Femur (tissue), 1 donor: ENCODE results near the gene GLRA1.
"Not testable (repeated sequence)": the region's sequence is repeated elsewhere in the genome, so short reads cannot be mapped to it uniquely, and the experiment has no call there.

Experiments
- DNase-seq: peaks from one replicate; pipeline ENCODE4 v3.0.0-alpha.2; 2017

GLRA1 gene

DNA sequence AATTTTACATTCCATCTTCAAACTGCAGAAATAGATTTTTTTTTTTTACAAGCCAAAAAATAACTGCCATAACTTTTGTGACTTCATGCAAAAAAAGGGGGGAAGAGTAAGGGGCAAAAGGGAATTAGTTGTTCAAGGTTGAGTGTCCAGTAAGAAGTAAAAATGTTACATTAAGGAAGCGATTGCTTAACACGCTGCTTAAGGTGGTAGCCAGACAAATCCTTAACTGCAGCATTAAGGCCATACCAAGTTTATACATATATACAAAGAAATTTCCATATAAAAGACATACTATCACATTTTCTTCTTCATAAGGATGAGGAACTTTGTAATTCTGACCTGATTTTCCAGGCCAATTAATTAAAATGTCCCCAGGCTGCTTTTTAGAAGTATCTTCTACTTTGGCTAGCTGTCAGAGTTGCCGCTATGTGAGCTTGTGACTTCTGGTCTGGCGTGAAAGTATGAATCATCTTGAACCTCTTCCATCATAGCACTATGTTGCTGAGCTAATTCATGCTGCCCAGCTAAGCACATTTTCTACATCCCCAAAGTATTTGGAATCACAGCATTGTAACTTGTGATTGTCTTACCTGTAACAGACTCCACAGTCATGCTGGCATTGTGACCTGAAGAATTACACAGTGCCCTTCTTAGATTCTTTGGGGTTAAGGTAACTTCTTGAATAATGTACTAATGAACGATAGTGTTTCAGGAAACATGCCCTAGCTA, 112.9 kb downstream of the GLRA1 start:
- no peak for DNase-seq

- no peak for DNase-seq
Measured at GRCh38 chr5:151810897-151811296, 113.8 kb downstream of the GLRA1 start.

DNA sequence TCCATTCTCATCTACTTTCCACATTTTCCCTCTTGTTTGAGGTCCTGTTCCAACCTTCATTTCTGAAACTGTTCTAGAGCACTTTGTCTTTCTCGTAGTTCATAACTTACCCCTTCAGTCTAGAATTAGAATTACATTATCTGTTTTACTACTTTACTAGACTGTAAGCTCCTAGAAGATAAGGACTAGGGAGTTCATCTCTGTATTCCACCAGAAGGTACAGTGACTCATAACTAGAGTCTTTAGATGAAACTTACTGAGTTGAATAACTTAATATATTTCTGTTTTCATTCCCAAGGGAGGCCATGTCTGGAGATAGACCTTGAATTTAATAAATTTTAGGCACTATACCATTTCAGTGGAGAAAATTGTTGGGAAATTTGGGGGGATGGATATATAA, 114.2 kb downstream of the GLRA1 start:
- DNase-seq = no peak

- no peak for DNase-seq
Measured at GRCh38 chr5:151808451-151809169, 116.0 kb downstream of the GLRA1 start.

DNA sequence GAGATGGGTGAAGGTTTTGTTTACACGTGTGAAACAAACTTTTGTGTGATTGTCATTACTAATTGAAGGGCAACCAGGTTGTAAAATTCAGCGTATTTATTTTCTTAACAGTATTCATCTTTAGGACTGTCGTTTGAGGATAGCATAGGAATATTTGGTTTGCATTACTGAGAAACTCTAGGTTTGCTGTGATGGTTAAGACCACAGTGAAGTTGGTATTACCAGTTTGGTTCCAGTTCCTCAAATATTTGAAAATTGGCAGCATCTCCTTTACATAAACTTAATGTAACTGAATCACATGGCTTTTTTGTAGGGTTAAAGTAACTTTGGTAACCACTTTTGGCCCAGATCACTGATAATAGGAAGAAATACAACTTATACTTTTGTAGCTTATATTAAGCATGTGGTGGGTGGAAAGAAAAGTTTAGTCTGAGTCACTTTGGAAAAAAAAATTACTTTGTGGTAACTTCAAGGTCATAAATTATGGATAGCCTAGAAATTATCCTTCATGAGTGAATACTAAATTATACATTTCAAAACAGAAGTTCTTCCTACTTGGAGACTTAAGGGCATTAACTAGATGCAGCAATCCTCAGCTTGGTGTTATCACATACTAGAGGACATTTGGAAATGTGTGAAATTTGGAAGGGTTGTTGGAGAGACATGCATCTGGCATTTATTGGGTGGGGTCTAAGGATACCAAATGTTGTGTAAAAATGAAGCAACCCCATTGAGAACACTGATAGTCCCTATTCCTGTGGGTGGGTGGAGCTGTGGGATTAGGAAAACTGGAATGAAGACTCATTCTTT, 119.0 kb downstream of the GLRA1 start:
- DNase-seq = no peak

- no peak for DNase-seq
Measured at GRCh38 chr5:151800532-151800931, 124.1 kb downstream of the GLRA1 start.

- DNase-seq = no peak
Measured at GRCh38 chr5:151799407-151799806, 125.2 kb downstream of the GLRA1 start.

- DNase-seq = no peak
Measured at GRCh38 chr5:151798674-151799073, 126.0 kb downstream of the GLRA1 start.

- no peak for DNase-seq
Measured at GRCh38 chr5:151795426-151795825, 129.2 kb downstream of the GLRA1 start.

- DNase-seq = no peak
Measured at GRCh38 chr5:151793358-151793757, 131.3 kb downstream of the GLRA1 start.

DNA sequence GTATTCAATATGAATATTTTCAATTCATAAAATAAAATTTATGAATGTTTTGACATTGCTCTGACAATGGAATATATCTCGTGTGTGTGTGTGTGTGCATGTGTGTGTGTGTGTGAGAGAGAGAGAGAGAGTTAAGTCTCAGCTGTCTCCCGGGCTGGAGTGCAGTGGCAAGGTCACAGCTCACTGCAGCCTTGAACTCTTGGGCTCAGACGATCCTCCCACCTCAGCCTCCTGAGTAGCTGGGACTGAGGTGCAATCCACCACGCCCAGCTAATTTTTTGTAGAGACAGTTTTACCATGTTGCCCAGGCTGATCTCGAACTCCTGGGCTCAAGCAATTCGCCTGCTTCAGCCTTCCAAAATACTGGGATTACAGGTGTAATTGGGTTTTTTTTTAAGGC, 136.8 kb downstream of the GLRA1 start:
- DNase-seq = no peak

DNA sequence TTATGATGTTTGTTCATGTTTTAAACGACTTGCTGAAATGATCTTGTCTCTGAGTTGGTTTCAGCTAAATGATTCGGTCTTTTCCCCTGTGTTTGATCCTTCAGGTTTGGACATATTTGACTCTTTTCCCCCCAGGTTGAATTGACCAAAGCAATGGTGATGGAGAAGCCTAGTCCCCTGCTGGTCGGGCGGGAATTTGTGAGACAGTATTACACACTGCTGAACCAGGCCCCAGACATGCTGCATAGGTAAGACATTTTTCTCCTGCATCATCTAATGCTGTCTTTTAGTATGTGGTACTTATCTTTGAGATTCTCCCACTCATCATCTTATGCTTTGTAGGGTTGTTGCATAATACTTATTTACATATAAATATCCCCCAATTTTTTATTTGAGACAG, 138.2 kb downstream of the GLRA1 start:
- no peak for DNase-seq

DNA sequence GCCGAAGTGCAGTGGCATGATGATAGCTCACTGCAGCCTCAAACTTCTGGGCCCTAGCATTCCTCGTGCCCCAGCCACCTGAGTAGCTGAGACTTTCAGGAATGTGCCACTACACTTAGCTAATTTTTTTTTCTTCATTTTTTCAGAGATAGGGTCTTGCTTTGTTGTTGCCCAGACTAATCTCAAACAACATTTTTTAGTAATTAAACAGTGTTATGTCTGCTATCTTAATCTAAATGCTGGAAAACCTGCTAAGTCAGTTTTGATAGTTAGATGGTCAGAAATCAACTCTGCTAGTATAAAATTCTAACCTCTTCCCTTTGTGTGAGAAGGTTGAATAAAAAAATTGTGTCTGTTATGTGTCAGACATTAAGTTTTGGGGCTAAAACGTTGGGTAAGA, 140.5 kb downstream of the GLRA1 start:
- DNase-seq = no peak

DNA sequence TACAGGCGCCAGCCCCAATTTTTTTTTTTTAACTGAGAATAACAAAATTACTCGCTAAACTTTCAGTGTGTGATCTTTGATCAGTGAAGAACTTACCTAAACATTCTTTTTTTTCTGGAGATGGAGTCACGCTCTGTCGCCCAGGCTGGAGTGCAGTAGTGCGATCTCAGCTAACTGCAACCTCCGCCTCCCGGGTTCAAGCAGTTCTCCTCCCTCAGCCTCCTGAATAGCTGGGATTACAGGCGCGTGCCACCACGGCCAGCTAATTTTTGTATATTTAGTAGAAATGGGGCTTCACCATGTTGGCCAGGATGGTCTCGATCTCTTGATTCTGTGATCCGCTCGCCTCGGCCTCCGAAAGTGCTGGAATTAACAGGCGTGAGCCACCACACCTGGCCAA, 141.0 kb downstream of the GLRA1 start:
- not testable (repeated sequence) for DNase-seq

DNA sequence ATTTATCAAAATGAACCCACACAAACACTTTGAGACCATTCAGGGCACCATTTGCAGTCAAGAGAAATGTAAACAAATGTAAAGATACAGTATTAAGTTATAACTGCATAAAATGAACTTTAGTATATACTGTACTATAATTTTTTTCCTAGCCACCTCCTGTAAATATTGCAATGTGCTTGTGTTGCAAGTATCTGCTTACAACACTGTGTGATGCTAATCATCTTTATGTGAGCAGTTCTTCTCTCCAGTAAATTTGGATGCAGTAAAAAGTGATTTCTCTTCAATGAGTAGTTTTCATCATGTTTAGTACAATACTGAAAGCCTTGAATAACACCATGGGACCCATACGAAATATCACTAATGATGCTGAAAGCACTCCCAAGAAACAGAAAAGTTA, 143.4 kb downstream of the GLRA1 start:
- DNase-seq = no peak

- no peak for DNase-seq
Measured at GRCh38 chr5:151780348-151780747, 144.3 kb downstream of the GLRA1 start.

DNA sequence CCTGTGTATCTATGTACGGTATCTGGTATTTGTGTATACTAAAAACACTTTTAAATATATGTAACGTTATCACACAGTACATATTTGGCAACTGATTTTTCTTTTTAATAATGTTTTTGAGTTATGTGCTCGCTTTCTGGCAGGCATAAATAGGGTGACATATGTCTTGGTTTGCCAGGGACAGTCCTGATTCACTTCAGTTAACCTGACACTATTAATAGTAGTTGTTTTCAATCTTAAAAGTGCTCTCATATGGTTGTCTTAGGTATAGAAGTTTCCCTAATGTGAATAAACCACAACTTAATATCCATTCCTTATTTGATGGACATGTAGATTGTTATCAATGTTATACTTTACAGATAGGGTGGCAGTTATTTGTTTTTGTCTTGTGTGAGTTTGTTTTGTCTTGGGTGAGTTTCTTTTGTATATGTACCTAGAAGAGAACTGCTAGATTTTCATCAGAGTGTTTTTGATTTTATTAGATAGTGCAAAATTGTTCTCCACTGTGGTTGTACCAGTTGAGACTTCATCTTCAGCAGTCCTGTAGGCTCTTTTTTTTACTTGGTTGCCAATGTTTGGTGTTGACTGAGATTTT, 145.0 kb downstream of the GLRA1 start:
- DNase-seq = no peak

GRCh38 chr5:151775025-151775606, 149.5 kb downstream of the GLRA1 start:
- DNase-seq = no peak

DNA sequence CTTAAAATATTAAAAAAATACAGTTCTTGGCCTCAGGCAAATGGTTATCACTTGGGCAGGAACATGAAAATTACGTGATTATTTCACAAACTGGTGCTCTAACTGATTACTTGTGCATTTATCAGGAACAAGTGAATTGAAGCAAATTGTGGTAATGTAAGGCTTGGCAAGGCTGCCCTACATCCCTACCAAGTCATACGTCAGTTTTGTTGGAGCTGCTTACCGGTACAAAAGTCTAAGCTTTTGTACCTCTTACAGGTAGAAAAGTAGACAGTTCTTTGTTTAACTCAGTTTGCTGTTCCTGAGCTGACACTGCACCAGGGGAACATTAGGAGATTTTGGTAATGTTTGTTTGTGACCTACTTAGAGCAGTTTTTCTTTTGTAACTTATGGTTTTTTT, 150.7 kb downstream of the GLRA1 start:
- no peak for DNase-seq

- DNase-seq = no peak
Measured at GRCh38 chr5:151772846-151773561, 151.6 kb downstream of the GLRA1 start.
